HFFc6 (cell line): ENCODE data around the gene UQCR10. TPM values are rescaled to one million over a fixed set of nuclear protein-coding genes. Genes with fewer than 3 reads are reported as not detected.

ENCODE experiments used
- DNase-seq: peaks from one replicate; pipeline ENCODE4 v3.0.0-alpha.2; 2018
- H3K27ac Mint-ChIP-seq: 2 replicates; pipeline ENCODE4 v1.8.0; 2020; ENCODE audit warnings: mild to moderate bottlenecking, mixed read lengths
- H3K27me3 Mint-ChIP-seq: 2 replicates; pipeline ENCODE4 v1.8.0; 2021; ENCODE audit warnings: mild to moderate bottlenecking, moderate library complexity, mixed read lengths; ENCODE audit not compliant: insufficient read depth
- H3K36me3 Mint-ChIP-seq: 2 replicates; pipeline ENCODE4 v1.8.0; 2021; ENCODE audit warnings: low read depth, mixed read lengths
- H3K4me1 Mint-ChIP-seq: 2 replicates; pipeline ENCODE4 v1.8.0; 2020; ENCODE audit warnings: low read depth, mixed read lengths
- H3K4me3 Mint-ChIP-seq: 2 replicates; pipeline ENCODE4 v1.8.0; 2020; ENCODE audit warnings: mild to moderate bottlenecking, moderate library complexity, mixed read lengths
- H3K9me3 Mint-ChIP-seq: 2 replicates; pipeline ENCODE4 v1.8.0; 2020; ENCODE audit warnings: mild to moderate bottlenecking, mixed read lengths
- total RNA-seq, 6 experiments: library from RNA; stranded (reverse); fragmentation: NEBNext Ultra II Directional; extraction: Animal tissue kit (Norgen Biotek cat#: 25700); gene quantifications; 2 replicates in 1 of 6; 3 replicates in 5 of 6; pipeline ENCODE4 v1.2.3, GENCODE V29; 2021
- TF ChIP-seq, protein P1 (sequence below): fragments of 200-600 bp; sonication (generic); IDR thresholded peaks from 2 replicates; pipeline ENCODE4 v1.5.0; 2021; ENCODE audit warnings: antibody characterized with exemption, mild to moderate bottlenecking

Gene UQCR10
- total RNA-seq, 6 experiments from 2014 or later = 137 to 153 (median 150) TPM

DNA sequence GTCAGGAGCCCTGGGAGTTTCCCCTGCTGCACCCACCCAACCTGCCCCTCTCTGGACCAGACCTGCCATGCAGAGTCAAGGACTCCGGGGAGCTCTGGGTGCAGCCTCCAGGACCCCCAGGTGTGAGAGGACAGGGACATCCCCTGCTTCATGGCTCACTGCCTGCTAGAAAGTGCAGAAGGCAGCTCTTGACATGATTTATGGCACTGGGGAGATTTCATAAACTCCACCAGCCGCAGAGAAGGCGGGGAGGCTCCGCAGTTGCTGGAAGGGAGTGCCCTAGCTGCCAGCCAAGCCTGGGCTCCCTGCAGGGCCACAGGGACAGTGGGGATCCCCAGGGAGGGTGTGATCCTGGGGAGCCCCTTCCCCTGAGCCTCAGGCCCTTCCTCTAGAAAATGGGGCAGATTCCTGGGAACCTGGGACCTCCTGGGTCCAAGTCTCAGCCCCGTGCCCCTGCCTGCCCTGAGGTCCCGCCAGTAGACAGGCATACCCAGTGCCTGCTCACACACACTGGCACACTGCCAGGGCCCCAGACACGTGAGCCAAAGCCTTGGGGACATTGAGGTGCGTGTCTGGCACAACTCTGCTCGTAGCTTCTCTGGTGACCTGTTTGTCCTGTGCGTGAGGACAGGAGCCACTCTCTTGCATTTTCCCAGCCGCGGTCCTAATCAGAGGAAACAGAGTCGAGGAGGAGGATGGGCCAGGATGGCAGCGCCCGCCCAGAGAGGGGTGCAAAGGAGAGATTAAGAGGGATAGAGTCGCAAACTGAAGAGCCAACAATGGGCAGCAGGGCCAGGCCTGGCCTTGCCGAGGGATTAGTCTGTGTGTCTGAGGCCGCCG lies 33.6 kb upstream of the UQCR10 start:
- TF ChIP-seq, protein P1, sequence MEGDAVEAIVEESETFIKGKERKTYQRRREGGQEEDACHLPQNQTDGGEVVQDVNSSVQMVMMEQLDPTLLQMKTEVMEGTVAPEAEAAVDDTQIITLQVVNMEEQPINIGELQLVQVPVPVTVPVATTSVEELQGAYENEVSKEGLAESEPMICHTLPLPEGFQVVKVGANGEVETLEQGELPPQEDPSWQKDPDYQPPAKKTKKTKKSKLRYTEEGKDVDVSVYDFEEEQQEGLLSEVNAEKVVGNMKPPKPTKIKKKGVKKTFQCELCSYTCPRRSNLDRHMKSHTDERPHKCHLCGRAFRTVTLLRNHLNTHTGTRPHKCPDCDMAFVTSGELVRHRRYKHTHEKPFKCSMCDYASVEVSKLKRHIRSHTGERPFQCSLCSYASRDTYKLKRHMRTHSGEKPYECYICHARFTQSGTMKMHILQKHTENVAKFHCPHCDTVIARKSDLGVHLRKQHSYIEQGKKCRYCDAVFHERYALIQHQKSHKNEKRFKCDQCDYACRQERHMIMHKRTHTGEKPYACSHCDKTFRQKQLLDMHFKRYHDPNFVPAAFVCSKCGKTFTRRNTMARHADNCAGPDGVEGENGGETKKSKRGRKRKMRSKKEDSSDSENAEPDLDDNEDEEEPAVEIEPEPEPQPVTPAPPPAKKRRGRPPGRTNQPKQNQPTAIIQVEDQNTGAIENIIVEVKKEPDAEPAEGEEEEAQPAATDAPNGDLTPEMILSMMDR = no peak
- H3K4me1 Mint-ChIP-seq = no peaks in the 10 kb centered on the region
- DNase-seq = no peak
- no peaks in the 10 kb centered on the region for H3K36me3 Mint-ChIP-seq
- H3K27ac Mint-ChIP-seq = no peak overlapping the region
- no peaks in the 10 kb centered on the region for H3K9me3 Mint-ChIP-seq
- H3K27me3 Mint-ChIP-seq = no peaks in the 10 kb centered on the region; the same call in 1 of the 2 replicates
- no peak overlapping the region for H3K4me3 Mint-ChIP-seq

DNA sequence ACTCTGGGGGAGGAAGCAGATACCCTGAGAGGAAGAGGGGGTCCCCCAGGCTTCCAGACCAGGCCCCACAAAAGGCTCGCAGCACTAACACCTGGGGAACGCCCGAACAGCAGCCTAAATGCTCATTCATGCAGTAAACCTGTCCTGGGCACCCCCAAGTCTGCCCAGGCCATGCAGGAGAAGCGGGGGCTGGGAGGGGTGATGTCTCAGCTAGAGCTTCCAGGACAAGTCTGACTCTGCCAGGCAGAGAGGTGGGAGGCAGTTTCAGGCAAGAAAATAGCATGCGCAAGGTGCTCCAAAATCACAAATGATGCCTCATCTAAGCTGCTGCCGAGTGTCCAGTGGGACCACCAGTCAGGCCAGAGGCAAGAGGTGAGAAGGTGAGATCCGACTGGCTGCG lies 32.8 kb upstream of the UQCR10 start:
- no peaks in the 10 kb centered on the region for H3K36me3 Mint-ChIP-seq
- H3K4me3 Mint-ChIP-seq = no peak overlapping the region
- no peaks in the 10 kb centered on the region; the same call in 1 of the 2 replicates for H3K27me3 Mint-ChIP-seq
- no peaks in the 10 kb centered on the region for H3K4me1 Mint-ChIP-seq
- H3K9me3 Mint-ChIP-seq = no peaks in the 10 kb centered on the region
- TF ChIP-seq, protein P1 = no peak
- no peak overlapping the region for H3K27ac Mint-ChIP-seq
- DNase-seq = no peak

DNA sequence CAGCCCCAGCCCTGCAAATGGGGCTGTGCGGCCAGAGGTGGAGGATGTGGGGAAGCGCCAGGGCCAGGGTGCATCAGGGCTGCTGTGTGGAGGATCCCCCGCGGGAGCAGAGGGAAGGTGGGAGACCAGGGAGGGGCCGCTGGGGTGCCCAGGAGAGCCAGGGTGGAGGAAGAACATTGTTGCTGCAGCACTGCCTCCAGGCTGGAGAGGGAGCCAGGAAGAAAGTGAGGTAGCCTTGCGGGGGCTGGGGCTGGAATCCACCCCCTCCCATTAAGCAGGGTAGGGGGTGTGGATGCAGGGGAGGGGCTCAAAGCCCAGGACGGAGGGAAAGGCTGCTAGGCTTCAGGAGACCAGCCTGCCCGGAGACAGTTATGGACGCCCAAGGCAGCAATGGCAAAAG lies 32.3 kb upstream of the UQCR10 start:
- TF ChIP-seq, protein P1 = no peak
- no peak overlapping the region for H3K27ac Mint-ChIP-seq
- no peaks in the 10 kb centered on the region for H3K4me1 Mint-ChIP-seq
- no peak overlapping the region for H3K4me3 Mint-ChIP-seq
- no peaks in the 10 kb centered on the region for H3K9me3 Mint-ChIP-seq
- H3K36me3 Mint-ChIP-seq = no peaks in the 10 kb centered on the region
- H3K27me3 Mint-ChIP-seq = no peaks in the 10 kb centered on the region; the same call in 1 of the 2 replicates
- DNase-seq = no peak

DNA sequence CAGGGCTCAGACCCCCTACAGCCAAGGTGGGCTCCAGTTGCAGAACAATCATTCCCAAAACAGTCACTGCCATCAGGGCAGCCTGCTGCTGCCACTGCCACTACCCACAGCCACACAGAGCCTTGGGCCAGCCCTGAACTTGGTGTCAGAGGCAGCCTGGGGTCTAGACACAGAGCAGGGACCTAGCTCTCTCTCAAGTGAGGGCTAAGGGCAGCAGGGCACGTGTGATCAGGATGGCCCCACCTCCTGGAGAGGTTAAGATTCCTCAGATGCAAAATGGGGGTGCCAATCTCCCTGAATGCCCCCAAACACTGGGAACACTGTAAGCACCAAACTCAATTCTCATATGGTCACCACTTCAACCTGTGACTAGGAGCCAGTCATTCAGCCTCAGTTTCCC lies 31.8 kb upstream of the UQCR10 start:
- Mint-ChIP-seq H3K27me3 (no peaks in the 10 kb centered on the region; the same call in 1 of the 2 replicates), H3K36me3 (no peaks in the 10 kb centered on the region), H3K27ac (no peak overlapping the region), H3K4me3 (no peak overlapping the region), H3K9me3 (no peaks in the 10 kb centered on the region), H3K4me1 (no peaks in the 10 kb centered on the region)
- no peak for DNase-seq
- TF ChIP-seq, protein P1 = no peak

DNA sequence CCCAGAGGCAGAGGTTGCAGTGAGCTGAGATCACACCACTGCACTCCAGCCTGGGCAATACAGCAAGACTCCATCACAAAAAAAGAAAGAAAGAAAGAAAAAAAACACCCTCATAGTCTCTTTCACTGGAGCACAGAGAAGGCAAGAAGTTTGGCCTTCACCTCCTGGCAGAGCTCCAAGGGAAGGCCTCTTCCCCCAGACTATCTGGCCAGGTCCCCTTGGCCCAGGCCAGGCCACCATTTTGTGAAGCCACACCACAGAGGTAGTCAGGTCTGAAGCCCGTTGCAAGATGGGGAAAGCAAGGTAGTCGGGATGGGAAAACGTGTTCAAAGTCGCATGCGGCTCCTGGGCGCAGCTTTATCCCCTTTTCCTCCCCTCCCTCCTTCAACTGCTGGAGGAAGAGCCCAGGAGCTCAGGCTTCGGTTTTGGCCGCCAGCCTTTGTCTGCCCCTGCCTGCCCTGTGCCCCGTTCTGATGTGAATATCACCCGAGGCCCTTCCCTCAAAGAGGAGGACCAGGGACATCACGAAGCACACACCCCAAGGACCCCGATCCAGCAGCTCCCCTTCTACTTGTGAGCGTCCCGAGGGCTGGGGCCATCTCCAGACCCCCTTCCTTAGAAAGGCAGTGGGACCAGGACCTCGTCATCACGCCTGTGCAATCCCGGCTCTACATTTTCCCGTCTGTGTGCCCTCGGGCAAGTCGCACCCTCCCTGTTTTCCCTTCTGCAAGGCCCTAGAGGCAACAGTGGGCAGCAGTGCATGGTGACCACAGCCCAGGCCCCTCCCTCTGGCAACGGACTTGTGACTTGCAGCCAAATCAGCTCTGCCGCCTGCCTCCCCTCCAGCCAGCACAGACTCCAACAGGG lies 29.7 kb upstream of the UQCR10 start:
- Mint-ChIP-seq H3K4me1 (no peaks in the 10 kb centered on the region), H3K4me3 (no peak overlapping the region), H3K36me3 (peaks cover 7% of the 10 kb centered on the region; the same call in 1 of the 2 replicates), H3K9me3 (no peaks in the 10 kb centered on the region), H3K27ac (no peak overlapping the region), H3K27me3 (no peaks in the 10 kb centered on the region; the same call in 1 of the 2 replicates)
- TF ChIP-seq, protein P1 = no peak
- DNase-seq = no peak
